NCI-H187 treated with DMSO at 0.1 percent for 48 hours (cell line): Measurements from ENCODE around the gene ANXA7.
"Not testable (repeated sequence)": the region's sequence is repeated elsewhere in the genome, so short reads cannot be mapped to it uniquely, and the experiment has no call there.

Experiments
- DNase-seq: peaks from one replicate; lab custom pipeline; 2025; lab: John Stamatoyannopoulos, UW

Gene ANXA7

DNA sequence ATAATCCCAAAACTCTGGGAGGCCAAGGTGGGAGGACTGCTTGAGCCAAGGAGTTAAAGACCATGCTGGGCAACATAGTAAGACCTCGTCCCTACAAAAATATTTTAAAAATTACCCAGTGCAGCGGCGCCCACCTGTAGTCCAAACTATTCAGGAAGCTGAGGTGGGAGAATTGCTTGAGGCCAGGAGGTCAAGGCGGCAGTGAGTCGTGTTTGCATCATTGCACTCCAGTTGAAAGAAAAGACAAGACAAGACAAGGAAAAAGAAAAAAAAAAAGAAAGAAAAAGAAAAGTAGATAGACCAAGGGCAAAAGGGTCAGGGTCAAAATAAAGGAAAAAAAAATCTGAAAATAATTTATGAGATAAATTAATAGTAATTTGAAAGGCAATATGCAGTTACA lies 5.8 kb downstream of the ANXA7 start:
- no peak for DNase-seq

DNA sequence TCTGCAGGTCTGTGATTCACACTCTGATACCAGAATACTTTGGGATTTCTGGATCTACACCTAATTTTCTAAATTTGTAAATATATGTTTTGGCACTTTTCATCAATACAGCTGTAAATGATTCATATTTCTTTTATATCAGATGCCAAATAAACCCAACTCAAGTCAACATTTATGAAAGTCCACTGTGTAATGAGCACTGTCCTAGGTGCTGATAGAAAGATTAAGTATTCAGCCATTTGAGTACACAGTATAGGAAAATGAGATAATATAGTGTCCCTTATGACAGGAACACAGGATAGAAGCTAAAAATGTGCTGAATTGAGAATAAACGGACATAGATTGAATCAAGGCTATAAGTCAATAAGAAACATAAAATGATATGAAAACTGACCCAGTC lies 6.4 kb downstream of the ANXA7 start:
- DNase-seq = no peak

DNA sequence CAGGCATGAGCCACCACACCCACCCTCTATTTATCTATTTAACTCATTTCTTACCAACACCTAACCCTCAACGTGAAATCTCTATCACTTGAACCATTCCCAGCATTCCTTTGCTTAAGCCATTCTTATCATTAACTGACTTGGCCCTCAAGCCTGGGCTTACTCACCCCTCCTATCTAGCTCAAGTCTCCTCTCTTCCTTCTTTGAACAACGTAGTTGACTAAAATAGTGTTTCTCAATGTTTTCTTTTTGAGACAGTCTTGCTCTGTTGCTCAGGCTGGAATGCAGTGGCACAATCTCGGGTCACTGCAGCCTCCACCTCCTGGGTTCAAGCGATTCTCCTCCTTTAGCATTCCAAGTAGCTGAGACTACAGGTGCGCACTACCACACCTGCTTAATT lies 7.0 kb downstream of the ANXA7 start:
- DNase-seq = no peak

DNA sequence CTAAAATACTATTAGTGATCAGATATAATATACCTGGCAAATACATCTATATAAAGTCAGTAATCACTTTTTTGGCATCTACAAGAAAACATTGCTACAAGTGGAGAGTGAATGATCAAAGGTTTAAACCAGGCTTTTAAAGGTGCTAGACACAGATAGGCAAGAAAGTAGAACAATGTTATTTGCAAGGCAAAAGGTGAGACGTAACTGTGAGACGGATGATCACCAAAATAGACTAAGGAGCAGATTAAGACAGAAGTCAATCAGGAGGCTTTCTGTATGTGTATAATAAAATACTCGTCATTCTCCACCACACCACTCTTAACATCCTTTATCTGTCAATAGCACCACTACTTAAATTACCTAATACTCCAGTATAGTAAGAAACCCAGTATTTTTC lies 8.3 kb downstream of the ANXA7 start:
- no peak for DNase-seq

DNA sequence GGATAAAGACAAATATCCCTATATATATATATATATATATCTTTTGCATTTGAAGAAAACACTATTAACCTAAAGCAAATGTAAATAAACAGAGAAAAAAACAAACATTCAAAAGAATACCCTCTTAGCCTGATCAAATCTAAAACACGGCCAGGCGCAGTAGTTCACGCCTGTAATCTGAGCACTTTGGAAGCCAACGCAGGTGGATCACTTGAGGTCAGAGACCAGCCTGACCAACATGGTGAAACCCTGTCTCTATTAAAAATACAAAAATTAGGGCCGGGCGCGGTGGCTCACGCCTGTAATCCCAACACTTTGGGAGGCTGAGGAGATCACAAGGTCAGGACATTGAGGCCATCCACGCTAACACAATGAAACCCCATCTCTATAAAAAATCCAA lies 9.2 kb downstream of the ANXA7 start:
- DNase-seq = no peak

DNA sequence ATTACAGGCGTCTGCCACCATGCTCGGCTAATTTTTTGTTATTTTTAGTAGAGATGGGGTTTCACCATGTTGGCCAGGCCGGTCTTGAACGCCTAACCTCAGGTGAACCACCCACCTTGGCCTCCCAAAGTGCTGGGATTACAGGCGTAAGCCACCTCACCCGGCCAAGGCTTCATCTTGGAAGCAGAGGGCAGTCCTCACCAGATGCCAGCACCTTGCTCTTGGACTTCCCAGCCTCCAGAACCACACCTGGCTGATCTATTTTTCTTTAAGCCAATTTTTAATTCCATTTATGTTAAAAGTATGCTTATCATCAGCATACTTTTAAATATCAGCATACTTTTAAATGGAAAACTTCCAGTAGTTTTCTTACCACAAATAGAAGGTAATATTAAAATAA lies 12.2 kb downstream of the ANXA7 start:
- DNase-seq = no peak

DNA sequence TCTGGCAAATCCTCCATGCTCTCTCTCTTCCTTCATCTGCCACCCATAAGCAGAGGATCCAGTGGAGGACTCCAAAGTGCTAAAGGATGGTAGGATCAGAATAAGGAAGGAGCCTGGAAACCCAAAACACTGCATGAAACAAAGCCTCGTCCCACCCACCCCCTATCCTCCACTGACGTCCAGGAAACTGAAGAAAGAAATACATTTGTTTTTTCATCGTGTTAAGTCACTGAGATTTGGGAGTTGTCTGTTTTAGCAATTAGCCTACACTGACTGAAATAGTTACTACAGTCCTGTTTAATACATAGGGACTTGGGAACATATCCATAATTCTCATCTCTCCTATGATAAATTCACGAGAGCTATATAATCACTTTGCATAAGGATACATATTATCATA lies 14.8 kb downstream of the ANXA7 start:
- no peak for DNase-seq

DNA sequence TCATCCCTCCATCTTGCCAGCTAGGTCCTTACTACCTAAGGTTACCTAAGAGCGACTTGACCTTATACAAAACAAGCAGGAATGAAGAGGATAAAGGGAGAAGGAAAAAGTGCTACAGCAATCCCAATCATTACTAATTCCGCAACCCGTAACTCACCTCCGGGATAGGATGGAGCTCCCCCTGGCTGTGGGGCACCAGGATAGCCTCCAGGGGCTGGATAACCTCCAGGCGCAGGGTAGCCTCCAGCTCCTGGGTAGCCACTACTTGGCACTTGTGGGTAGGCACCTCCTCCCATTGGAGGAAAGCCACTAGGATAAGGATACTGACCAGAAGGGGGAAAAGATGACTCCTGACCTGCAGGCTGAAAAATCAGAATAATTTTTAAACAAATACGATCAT lies 15.8 kb downstream of the ANXA7 start:
- no peak for DNase-seq

DNA sequence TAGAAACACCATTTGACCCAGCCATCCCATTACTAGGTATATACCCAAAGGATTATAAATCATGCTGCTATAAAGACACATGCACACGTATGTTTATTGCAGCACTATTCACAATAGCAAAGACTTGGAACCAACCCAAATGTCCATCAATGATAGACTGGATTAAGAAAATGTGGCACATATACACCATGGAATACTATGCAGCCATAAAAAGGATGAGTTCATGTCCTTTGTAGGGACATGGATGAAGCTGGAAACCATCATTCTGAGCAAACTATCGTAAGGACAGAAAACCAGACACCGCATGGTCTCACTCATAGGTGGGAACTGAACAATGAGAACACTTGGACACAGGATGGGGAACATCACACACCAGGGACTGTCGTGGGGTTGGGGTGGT lies 19.5 kb downstream of the ANXA7 start:
- DNase-seq = not testable (repeated sequence)

DNA sequence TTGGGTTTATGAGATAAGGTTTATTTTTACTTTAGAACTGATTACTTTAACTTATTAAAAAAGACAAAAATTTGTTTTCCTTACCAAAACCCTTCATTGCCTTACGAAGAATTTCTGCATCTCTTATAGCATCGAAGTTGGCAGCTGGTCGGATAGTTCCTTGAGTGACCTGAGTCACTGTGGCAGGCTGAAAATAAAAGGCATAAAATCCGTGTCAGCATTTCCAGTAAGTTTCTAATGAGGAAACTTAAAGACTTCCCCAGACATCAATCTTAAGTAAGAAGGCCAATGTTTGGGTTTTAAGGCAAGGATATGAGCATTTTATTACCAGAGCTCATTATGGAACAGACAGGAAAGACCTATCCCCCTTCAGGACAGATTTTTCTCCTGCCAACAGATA lies 25.6 kb downstream of the ANXA7 start:
- DNase-seq = no peak

DNA sequence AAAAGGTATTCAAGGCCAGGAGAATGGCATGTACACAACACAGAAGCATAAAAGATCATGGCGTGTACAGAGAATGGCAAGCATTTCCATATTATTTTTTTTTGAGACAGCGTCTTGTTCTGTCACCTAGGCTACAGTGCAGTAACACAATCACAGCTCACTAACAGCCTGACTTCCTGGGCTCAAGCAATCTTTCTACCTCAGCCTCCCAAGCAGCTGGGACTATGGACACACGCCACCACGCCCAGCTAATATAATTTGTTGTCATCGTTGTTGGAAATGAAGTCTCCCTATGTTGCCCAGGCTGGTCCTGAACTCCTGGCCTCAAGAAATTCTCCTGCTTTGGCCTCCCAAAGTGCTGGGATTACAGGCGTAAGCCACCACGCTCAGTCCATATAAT lies 27.3 kb downstream of the ANXA7 start:
- no peak for DNase-seq

DNA sequence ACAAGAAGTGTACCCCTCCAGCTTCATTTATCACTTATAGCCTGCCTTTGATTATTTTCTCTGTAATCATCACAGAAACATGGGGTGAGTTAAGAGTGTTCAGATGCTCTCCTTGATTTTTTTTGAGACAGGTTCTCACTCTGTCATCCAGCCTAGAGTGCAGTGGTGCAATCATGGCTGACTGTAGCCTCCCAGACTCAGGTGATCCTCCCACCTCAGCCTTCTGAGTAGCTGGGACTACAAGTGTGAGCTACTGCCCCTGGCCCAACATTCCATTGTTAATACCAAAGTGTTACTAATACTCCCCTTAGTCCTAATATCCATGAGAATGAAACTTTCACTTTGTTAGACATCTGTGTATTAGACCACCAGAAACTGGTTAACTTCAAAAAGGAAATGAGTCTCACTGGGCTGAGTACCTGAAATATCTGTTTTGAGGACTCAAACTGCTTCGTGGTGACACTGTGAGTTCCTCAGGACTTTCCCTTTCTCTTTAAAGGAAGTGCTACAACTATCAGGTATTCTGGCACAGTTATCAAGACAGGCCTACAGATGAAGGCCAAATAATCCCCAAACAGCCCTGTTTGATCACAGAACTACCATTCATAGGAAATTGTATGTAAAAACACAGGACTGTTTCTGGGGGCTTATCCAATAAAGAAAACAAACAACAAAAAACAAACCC lies 34.7 kb downstream of the ANXA7 start:
- DNase-seq = no peak

DNA sequence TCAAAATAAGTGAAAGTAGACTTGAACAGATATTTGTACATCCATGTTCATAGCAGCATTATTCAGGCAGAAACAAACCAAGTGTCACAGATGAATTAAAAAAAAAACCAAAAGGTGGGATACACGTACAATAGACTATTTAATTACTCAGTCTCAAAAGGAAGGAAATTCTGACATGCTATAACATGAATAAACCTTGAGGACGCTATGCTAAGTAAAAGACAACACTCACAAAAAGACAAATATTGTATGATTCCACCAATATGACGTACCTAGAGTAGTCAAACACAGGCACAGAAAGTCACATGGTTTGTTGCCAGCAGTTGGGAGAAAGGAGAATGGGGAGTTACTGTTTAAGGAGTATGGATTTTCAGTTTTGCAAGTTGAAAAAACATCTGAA lies 37.2 kb downstream of the ANXA7 start:
- DNase-seq = no peak

DNA sequence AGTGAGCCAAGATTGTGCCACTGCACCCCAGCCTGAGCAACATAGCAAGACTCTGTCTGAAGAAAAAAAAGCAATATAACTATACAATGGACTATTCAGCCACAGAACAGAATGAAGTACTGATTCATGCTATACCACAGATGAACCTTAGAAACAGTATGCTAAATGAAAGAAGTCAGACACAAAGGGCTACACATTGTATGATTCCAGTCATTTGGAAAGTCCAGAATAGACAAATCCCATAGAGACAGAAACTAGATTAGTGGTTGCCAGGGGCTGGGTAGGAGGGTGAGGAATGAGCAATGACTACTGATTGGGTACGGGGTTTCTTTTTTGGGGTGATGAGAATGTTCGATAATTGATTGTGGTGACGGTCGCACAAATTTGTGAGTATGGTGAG lies 45.6 kb downstream of the ANXA7 start:
- DNase-seq = no peak

DNA sequence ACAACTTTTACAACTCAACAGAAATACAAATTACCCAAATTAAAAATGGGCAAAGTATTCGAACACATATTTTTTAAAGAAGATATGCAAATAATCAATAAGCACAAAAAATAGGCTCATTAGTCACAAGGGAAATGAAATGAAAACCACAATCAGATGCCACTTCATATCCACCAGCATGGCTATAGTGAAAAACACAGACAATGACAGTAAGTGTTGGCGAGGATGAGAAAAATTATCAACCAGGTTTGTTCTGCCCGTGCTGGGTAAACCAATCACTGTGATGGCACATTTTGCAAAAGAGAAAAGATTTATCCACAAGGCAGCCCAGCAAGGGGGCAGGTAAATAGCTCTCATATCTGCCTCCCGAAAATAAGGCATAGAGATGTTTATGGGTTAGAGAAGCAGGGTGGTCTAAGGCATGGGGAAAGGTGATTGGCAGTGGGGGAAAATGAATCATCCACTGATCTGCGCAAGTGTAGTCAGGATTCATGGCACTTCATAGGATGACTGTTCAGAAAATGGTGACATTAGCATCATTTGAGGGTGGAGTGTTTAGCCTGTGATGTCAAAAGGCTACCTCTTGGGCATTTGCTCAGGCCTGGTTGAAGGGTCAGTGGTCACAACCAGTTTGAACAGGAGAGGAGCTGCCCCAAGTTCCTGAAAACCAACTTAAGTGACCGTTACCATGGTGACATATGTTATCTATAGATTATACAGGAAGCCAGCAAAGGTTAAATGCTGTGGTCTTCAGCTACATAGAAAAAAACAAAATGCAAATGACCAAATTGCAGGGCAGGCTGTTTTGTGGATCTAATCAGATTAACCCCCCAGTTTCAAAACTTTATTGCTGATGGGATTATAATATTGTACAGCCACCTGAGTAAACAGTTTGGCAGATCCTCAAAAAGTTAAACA lies 47.2 kb downstream of the ANXA7 start:
- DNase-seq = no peak

DNA sequence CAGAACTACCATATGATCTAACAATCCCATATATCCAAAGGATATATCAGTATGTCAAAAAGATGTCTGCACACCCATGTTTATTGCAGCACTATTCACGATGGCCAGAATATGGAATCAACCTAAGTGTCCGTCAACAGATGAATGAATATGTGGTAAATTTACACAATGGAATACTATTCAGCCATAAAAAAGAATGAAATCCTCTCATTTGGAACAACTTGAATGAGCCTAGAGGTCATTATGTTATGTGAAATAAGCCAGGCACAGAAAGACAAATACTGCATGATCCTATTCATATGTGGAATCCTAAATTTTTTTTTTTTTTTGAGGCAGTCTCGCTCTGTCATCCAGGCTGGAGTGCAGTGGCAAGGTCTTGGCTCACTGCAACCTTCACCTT lies 48.9 kb downstream of the ANXA7 start:
- DNase-seq = no peak

DNA sequence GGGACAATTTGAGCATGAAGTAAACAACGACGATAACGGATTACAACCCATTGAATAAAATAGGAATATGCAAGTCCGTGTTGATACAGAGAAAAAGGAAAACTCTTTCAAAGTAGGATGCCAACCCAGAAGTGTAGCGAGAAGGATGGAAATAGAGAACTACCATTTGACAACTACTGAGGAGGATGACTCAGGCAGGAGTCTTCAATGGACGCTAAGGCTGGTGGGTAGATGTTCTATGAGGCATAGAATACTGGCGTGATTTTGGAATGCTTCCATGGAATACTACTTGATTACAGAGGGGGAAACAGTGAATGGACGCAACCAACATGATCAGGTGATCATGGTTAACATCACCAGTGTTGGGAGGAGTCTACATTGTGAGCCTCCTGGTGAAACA lies 54.4 kb downstream of the ANXA7 start:
- no peak for DNase-seq

DNA sequence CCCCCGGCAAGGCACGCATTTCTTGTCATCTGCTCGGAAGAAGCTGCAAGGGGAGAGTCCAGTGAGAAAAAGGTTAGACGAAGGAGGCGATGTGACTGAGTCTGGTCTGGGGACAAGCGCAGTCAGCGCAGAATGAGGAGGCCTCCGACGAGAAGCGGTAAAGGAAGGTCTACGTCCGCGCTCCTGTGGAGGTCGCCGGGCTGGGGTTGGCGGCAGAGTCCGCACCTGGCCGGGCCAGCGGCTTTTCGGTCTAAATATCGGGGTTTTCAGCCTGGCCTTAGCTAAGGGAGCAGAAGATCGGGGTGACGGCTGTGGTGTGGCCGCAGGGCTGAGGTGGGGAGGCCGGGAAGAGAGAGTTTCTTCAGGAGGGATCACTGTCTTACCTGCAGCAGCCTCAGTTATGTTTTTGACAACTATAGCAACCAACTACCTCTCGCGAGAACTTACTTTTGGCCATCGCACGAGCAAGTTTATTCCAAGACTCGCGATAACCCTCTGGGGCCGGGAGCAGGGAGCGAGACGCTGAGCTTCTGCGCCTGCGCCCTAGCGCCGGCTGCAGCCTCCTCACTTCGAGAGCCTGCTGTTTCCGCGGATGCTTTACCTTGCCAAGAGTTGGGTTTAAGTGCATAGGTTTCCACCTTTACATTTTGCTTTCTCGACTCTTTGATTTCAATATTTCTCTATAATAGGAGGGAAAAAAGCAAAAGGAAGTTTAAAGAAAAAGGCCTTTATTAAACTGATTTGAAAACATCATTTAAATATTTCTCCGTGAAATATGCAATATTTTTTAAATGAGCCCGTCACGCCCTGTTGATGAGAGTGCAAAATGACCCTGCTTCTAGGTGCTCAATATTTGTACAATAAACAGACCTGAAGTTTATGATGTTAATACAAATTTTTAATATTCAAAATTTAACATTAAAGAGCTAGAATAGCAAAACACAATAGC lies 55.3 kb downstream of the ANXA7 start, which contains the start of gene CFAP70:
CFAP70 (minus strand) TSS at position 534 of the 949 bp plus-strand sequence. CDS start 4,068 bp downstream, outside the sequence.
- peak; percentile 78 for DNase-seq

DNA sequence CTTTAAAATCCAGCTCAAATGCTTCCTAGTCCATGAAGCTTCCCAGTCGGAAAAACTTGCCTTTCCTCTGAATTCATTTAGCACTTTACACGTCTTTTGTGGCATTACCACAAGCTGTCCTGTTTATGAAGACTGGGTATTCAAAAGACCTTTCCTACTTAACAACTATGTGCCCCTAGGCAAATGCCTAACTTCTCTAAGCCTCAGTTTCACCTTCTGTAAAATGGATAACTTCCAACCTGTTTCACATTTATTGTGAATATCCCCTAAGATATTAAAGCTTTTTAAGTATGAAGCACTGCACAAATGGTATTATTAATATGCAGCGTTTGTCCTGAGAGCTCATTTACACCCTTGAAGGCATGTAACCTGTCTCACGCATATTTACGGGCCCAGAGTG lies 56.0 kb downstream of the ANXA7 start:
- DNase-seq = no peak

DNA sequence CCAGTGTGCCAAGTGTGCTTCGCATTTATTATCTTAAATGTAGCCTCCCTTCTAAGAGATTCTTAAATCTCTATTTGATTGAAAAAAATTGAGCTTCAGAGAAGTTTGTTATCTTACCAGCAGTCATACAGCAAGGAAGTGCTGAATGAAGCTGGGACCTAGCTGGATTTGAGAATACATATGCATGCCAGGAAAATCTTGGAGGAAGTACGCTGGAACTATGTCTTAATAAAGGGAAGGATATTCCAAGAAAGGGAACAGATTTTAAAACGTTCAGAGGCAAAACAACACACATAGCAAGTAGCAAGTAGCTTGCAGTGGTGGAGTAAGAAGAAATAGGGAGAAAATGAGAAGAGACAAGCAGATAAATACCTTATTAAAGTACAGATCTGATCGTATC lies 56.7 kb downstream of the ANXA7 start:
- DNase-seq = no peak

DNA sequence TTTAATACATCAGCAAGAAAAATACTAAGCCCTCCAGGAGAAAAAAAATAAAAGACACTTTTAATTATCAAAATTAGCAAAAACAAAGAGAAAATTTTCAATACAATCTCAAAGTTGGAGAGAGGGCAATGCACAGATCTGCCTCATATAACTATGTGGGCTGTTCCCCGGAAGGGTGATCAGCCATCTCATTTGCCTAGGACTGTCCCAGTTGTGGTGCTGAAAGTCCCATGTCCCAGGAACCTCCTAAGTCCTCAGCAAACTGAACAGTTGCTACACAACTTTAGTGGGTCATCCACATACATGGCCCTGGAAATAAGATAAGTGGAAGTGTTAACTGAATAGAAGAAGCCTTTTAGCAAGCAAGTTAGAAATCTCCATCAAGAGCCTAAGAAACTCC lies 69.6 kb downstream of the ANXA7 start:
- no peak for DNase-seq

DNA sequence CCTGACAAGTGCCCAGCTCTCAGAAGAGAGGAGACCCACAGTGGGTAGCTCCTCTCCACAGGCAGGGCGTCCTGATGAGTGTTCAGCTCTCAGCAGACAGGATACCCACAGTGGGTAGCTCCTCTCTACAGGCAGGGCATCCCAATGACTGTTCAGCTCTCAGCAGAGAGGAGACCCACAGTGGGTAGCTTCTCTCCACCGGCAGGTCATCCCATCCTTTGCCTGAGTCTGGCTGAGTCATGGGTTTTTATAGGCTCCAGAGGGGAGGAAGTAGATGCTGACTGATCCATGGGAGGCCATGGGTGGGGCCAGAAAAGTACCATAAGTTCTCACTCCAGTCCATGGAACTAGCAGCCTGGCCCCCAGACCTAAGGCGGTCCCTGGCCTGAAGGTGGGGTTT lies 73.7 kb downstream of the ANXA7 start:
- no peak for DNase-seq
